GM23248 (cell line): ENCODE results near the gene PHEX.

Experiments used
- EZH2 ChIP-seq: fragments of 200-600 bp; sonication (generic); IDR thresholded peaks from 2 replicates; pipeline ENCODE4 v1.6.1; 2018; ENCODE audit warnings: antibody characterized with exemption, mild to moderate bottlenecking; ENCODE audit not compliant: insufficient read depth, poor library complexity, severe bottlenecking
- EZH2phosphoT487 ChIP-seq: fragments of 200-600 bp; sonication (generic); IDR thresholded peaks from 2 replicates; pipeline ENCODE4 v1.6.1; 2018; ENCODE audit warnings: antibody characterized with exemption, moderate library complexity, mild to moderate bottlenecking, low read depth; ENCODE audit not compliant: insufficient read depth

DNA sequence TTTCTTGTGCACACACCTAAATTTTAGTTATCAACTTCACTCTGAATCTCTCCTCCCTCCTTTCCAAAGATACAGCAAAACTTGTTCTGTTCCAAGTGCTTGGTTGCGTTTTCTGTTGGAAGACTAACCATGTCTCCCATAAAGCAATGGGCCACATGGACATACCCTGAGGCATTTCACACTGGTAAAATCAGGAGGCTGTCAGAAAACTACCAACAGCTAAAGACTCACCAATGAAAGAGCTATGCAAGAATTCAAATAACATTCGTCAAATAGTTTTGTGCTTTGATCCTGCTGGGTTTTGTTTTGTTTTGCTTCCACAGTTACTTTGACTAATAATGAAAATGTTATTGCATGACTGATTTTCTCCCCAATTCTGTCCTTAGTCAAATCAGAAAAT, 46.0 kb downstream of the PHEX start:
- no peak for TF ChIP-seq EZH2
- TF ChIP-seq EZH2phosphoT487 = no peak
